ENCODE results near the gene FARS2.

GRCh38 chr6:5455142-5455541 lies 193.8 kb downstream of the FARS2 start:
- TF ChIP-seq POLR2A (IDR thresholded peaks at IDR 0.05) (no peak), CTCF (IDR thresholded peaks at IDR 0.05) (no peak)
